ENCODE data around the gene ASGR1.

ASGR1 gene

GRCh38 chr17:7179317-7180254 is at the start of gene ASGR1:
Gene ASGR1 (minus strand): TSS chr17:7179370. CDS start chr17:7178563, 807 bp downstream.
- no peak for DNase-seq

GRCh38 chr17:7228920-7229319 is 49.8 kb upstream of the ASGR1 start:
- no peak for DNase-seq

- DNase-seq, result no peak
Measured at GRCh38 chr17:7226721-7227710, 47.8 kb upstream of the ASGR1 start.

GRCh38 chr17:7225711-7226331 is 46.7 kb upstream of the ASGR1 start:
- no peak for DNase-seq

GRCh38 chr17:7224661-7225111 is 45.5 kb upstream of the ASGR1 start:
- DNase-seq, result no peak

- DNase-seq, result no peak
Measured at GRCh38 chr17:7224110-7224509, 44.9 kb upstream of the ASGR1 start.

- DNase-seq, result no peak
Measured at GRCh38 chr17:7223375-7223774, 44.2 kb upstream of the ASGR1 start.

GRCh38 chr17:7222972-7223292 is 43.8 kb upstream of the ASGR1 start:
- no peak for DNase-seq

- DNase-seq, result no peak
Measured at GRCh38 chr17:7222093-7222971, 43.2 kb upstream of the ASGR1 start.

- DNase-seq, result no peak
Measured at GRCh38 chr17:7221278-7222092, 42.3 kb upstream of the ASGR1 start.

- peak; percentile 68 for DNase-seq
Measured at GRCh38 chr17:7220593-7221277, 41.6 kb upstream of the ASGR1 start.

GRCh38 chr17:7219812-7220592 is 40.8 kb upstream of the ASGR1 start, which contains the start of the genes ACADVL and DLG4:
Gene ACADVL (plus strand): TSS chr17:7219938. CDS start chr17:7219985, 47 bp downstream.
Gene DLG4 (minus strand): TSS chr17:7219836.
- DNase-seq, result peak; percentile 93

GRCh38 chr17:7219229-7219811 is 40.1 kb upstream of the ASGR1 start:
- peak; percentile 38 for DNase-seq

GRCh38 chr17:7218758-7219157 is 39.6 kb upstream of the ASGR1 start:
- no peak for DNase-seq

- no peak for DNase-seq
Measured at GRCh38 chr17:7218166-7218565, 39.0 kb upstream of the ASGR1 start.

GRCh38 chr17:7217113-7217987 is 38.2 kb upstream of the ASGR1 start:
- DNase-seq, result peak; percentile 73

- DNase-seq, result no peak
Measured at GRCh38 chr17:7216242-7217112, 37.3 kb upstream of the ASGR1 start.
